ENCODE results near the gene MAB21L2. TPM values are rescaled to one million over a fixed set of nuclear protein-coding genes. Genes with fewer than 3 reads are reported as not detected.

MAB21L2 gene
- polyA plus RNA-seq, 3 donors: not detected

DNA sequence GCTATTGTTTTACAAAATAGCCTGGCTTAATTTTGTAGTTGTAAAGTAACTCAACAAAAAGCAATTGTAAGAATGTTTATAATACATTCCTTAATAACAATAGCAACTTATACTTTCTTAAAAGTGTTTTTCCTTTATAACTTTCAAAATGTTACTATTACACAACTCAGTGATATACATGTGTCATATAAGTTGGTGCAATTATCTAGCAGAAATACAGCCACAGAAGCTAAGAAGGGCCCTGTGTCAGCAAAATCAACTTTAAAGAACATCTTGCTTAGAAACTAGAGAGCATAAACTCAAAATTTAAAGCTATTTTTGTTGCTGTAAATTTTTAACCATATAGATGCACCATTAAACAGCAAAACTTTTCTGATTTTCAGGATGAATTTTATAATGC, 41.4 kb upstream of the MAB21L2 start:
- Histone ChIP-seq H2AFZ (ENCODE audit: insufficient read depth, low read depth, low read length, poor library complexity, severe bottlenecking) (no peak overlapping the region), H3K36me3 (replicated peaks in 1 of 2; ENCODE audit: control insufficient read depth in 1 of 2, insufficient read depth in 2 of 2, low read length in 2 of 2) (no peaks in the 10 kb centered on the region), H3K27ac (ENCODE audit: low read depth in 1 of 2, low read length in 2 of 2) (no peak overlapping the region), H3K27me3 (ENCODE audit: control insufficient read depth in 2 of 2, insufficient read depth in 2 of 2, low read length in 2 of 2) (no peaks in the 10 kb centered on the region), H3K4me3 (replicated peaks in 1 of 3; ENCODE audit: low read depth in 2 of 3, low read length in 3 of 3) (no peak overlapping the region), H3K4me2 (replicated peaks; ENCODE audit: extremely low read depth, low read length, poor library complexity, severe bottlenecking) (no peak overlapping the region), H3K79me2 (ENCODE audit: insufficient read depth, low read length) (no peaks in the 10 kb centered on the region), H3K9ac (ENCODE audit: insufficient read depth, low read length, poor library complexity, severe bottlenecking) (no peak overlapping the region), H3K4me1 (ENCODE audit: control insufficient read depth in 1 of 2, insufficient read depth in 2 of 2, low read length in 2 of 2) (no peaks in the 10 kb centered on the region), H4K20me1 (ENCODE audit: insufficient read depth, low read length) (no peaks in the 10 kb centered on the region), H3K9me3 (replicated peaks in 1 of 2; ENCODE audit: control insufficient read depth in 1 of 2, insufficient read depth in 1 of 2, low read length in 2 of 2) (no peaks in the 10 kb centered on the region)
- Mint-ChIP-seq H3K27me3 (ENCODE audit: low read depth in 3 of 3) (no peaks in the 10 kb centered on the region), H3K27ac (no peak overlapping the region), H3K4me3 (no peak overlapping the region), H3K4me1 (no peaks in the 10 kb centered on the region), H3K9me3 (peaks cover 0 to 5% (median 0%) of the 10 kb centered on the region in 7 donors), H3K36me3 (no peaks in the 10 kb centered on the region)
- TF ChIP-seq, protein P1, sequence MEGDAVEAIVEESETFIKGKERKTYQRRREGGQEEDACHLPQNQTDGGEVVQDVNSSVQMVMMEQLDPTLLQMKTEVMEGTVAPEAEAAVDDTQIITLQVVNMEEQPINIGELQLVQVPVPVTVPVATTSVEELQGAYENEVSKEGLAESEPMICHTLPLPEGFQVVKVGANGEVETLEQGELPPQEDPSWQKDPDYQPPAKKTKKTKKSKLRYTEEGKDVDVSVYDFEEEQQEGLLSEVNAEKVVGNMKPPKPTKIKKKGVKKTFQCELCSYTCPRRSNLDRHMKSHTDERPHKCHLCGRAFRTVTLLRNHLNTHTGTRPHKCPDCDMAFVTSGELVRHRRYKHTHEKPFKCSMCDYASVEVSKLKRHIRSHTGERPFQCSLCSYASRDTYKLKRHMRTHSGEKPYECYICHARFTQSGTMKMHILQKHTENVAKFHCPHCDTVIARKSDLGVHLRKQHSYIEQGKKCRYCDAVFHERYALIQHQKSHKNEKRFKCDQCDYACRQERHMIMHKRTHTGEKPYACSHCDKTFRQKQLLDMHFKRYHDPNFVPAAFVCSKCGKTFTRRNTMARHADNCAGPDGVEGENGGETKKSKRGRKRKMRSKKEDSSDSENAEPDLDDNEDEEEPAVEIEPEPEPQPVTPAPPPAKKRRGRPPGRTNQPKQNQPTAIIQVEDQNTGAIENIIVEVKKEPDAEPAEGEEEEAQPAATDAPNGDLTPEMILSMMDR (IDR thresholded peaks at IDR 0.05): no peak
- intact Hi-C loops (cut with micrococcal nuclease): no loop called here
- no peak for DNase-seq

DNA sequence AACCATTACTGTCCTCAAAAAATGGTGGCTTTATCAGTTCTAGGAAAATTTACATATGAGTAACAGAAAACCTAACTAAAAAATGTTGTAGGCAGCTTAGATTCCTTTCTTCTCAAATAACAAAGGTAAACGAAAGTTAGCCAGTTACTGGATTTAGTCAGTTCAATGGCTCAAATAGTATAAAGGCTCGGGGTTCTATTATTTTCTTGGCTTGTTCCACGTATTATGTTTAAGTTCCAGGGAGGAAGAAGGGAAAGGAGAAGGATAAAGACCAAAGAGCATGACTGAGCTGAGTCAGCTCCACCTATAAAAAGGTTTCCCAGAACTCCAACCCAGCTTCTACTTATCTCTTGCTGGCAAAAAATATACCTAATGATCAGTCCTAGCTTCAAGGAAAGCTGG, 41.0 kb upstream of the MAB21L2 start:
- H3K9ac ChIP-seq (ENCODE audit: insufficient read depth, low read length, poor library complexity, severe bottlenecking): no peak overlapping the region
- TF ChIP-seq, protein P1 (IDR thresholded peaks at IDR 0.05): no peak

More for the DNA sequence above, 41.0 kb upstream of the MAB21L2 start:
- no peak overlapping the region for H3K4me3 Mint-ChIP-seq
- H3K27ac Mint-ChIP-seq: no peak overlapping the region
- no peaks in the 10 kb centered on the region for H3K4me1 ChIP-seq (ENCODE audit: control insufficient read depth in 1 of 2, insufficient read depth in 2 of 2, low read length in 2 of 2)
- DNase-seq: no peak
- peaks cover 0 to 5% (median 0%) of the 10 kb centered on the region in 7 donors for H3K9me3 Mint-ChIP-seq
- no peak overlapping the region for H3K27ac ChIP-seq (ENCODE audit: low read depth in 1 of 2, low read length in 2 of 2)
- no peaks in the 10 kb centered on the region for H3K36me3 Mint-ChIP-seq
- H3K4me3 ChIP-seq (replicated peaks in 1 of 3; ENCODE audit: low read depth in 2 of 3, low read length in 3 of 3): no peak overlapping the region
- H3K36me3 ChIP-seq (replicated peaks in 1 of 2; ENCODE audit: control insufficient read depth in 1 of 2, insufficient read depth in 2 of 2, low read length in 2 of 2): no peaks in the 10 kb centered on the region
- no peaks in the 10 kb centered on the region for H3K27me3 Mint-ChIP-seq (ENCODE audit: low read depth in 3 of 3)
- no peaks in the 10 kb centered on the region for H3K9me3 ChIP-seq (replicated peaks in 1 of 2; ENCODE audit: control insufficient read depth in 1 of 2, insufficient read depth in 1 of 2, low read length in 2 of 2)
- H3K27me3 ChIP-seq (ENCODE audit: control insufficient read depth in 2 of 2, insufficient read depth in 2 of 2, low read length in 2 of 2): no peaks in the 10 kb centered on the region
- H3K4me1 Mint-ChIP-seq: no peaks in the 10 kb centered on the region
- no peak overlapping the region for H2AFZ ChIP-seq (ENCODE audit: insufficient read depth, low read depth, low read length, poor library complexity, severe bottlenecking)
- H3K79me2 ChIP-seq (ENCODE audit: insufficient read depth, low read length): no peaks in the 10 kb centered on the region
- WGBS (ENCODE audit: insufficient coverage): no CpG with 5 or more reads among the region's 3 CpGs
- H3K4me2 ChIP-seq (replicated peaks; ENCODE audit: extremely low read depth, low read length, poor library complexity, severe bottlenecking): no peak overlapping the region
- intact Hi-C loops (cut with micrococcal nuclease): no loop called here
- H4K20me1 ChIP-seq (ENCODE audit: insufficient read depth, low read length): no peaks in the 10 kb centered on the region
